ENCODE data around the gene PPM1D. TPM values are rescaled to one million over a fixed set of nuclear protein-coding genes. Genes with fewer than 3 reads are reported as not detected.

Gene PPM1D
- total and polyA plus RNA-seq, 2 donors (not counting 1 experiment from before 2014, with no cell fraction given), result 6.5 to 27.2 TPM

GRCh38 chr17:60704170-60704569, 104.2 kb downstream of the PPM1D start:
- Histone ChIP-seq H3K36me3 (replicated peaks in 1 of 2; ENCODE audit: control extremely low read depth in 1 of 2, control insufficient read depth in 1 of 2, extremely low read depth in 1 of 2, insufficient read depth in 2 of 2, low read length in 1 of 2) (no peaks in the 10 kb centered on the region), H3K27me3 (replicated peaks in 1 of 4; ENCODE audit: control extremely low read depth in 1 of 4, control insufficient read depth in 3 of 4, insufficient read depth in 4 of 4, low read length in 3 of 4) (no peaks in the 10 kb centered on the region), H3K27ac (ENCODE audit: low read length in 2 of 2) (no peak overlapping the region), H3K4me3 (ENCODE audit: control extremely low read depth in 1 of 5, extremely low read depth in 1 of 5, insufficient read depth in 1 of 5, low read depth in 2 of 5, low read length in 4 of 5) (no peak overlapping the region), H3K4me1 (ENCODE audit: control insufficient read depth in 2 of 2, insufficient read depth in 2 of 2, low read length in 2 of 2) (no peaks in the 10 kb centered on the region), H3K4me2 (replicated peaks; ENCODE audit: low read depth, low read length, poor library complexity, severe bottlenecking) (no peak overlapping the region), H4K20me1 (ENCODE audit: control insufficient read depth, insufficient read depth, low read length, poor library complexity, severe bottlenecking) (no peaks in the 10 kb centered on the region), H3K79me2 (ENCODE audit: control insufficient read depth, insufficient read depth, low read length) (no peaks in the 10 kb centered on the region), H2AFZ (ENCODE audit: insufficient read depth, low read depth, low read length, poor library complexity, severe bottlenecking) (no peak overlapping the region), H3K9ac (ENCODE audit: low read length) (no peak overlapping the region), H3K9me3 (ENCODE audit: control extremely low read depth in 1 of 3, control insufficient read depth in 2 of 3, insufficient read depth in 1 of 3, low read length in 2 of 3) (no peaks in the 10 kb centered on the region)
- DNase-seq (no peak), ATAC-seq (ENCODE audit: low read depth) (no peak)
- TF ChIP-seq EZH2 (IDR thresholded peaks at IDR 0.05; ENCODE audit: borderline replicate concordance, insufficient read depth, low read depth, low read length, poor library complexity, severe bottlenecking) (no peak), CTCF (IDR thresholded peaks at IDR 0.05) (no peak)
- Mint-ChIP-seq H3K9me3 (ENCODE audit: insufficient read depth) (no peaks in the 10 kb centered on the region), H3K27ac (no peak overlapping the region), H3K4me1 (no peaks in the 10 kb centered on the region), H3K27me3 (no peaks in the 10 kb centered on the region), H3K4me3 (no peak overlapping the region)
- CTCF ChIA-PET, result no interaction called here
- no CpG with 5 or more reads among the region's 3 CpGs for WGBS (ENCODE audit: insufficient coverage)
- intact Hi-C loops (cut with micrococcal nuclease), result no loop called here
- POLR2A ChIA-PET, result no interaction called here

GRCh38 chr17:60712675-60713074, 112.7 kb downstream of the PPM1D start:
- Mint-ChIP-seq H3K9me3 (ENCODE audit: insufficient read depth) (no peaks in the 10 kb centered on the region), H3K4me3 (no peak overlapping the region), H3K27me3 (no peaks in the 10 kb centered on the region), H3K4me1 (no peaks in the 10 kb centered on the region), H3K27ac (no peak overlapping the region)
- POLR2A ChIA-PET, result no interaction called here
- Histone ChIP-seq H3K79me2 (ENCODE audit: control insufficient read depth, insufficient read depth, low read length) (no peaks in the 10 kb centered on the region), H3K4me1 (ENCODE audit: control insufficient read depth in 2 of 2, insufficient read depth in 2 of 2, low read length in 2 of 2) (no peaks in the 10 kb centered on the region), H2AFZ (ENCODE audit: insufficient read depth, low read depth, low read length, poor library complexity, severe bottlenecking) (no peak overlapping the region), H3K27ac (ENCODE audit: low read length in 2 of 2) (no peak overlapping the region), H3K9ac (ENCODE audit: low read length) (no peak overlapping the region), H3K4me2 (replicated peaks; ENCODE audit: low read depth, low read length, poor library complexity, severe bottlenecking) (no peak overlapping the region), H3K9me3 (ENCODE audit: control extremely low read depth in 1 of 3, control insufficient read depth in 2 of 3, insufficient read depth in 1 of 3, low read length in 2 of 3) (no peaks in the 10 kb centered on the region), H3K4me3 (ENCODE audit: control extremely low read depth in 1 of 5, extremely low read depth in 1 of 5, insufficient read depth in 1 of 5, low read depth in 2 of 5, low read length in 4 of 5) (no peak overlapping the region), H4K20me1 (ENCODE audit: control insufficient read depth, insufficient read depth, low read length, poor library complexity, severe bottlenecking) (no peaks in the 10 kb centered on the region), H3K36me3 (replicated peaks in 1 of 2; ENCODE audit: control extremely low read depth in 1 of 2, control insufficient read depth in 1 of 2, extremely low read depth in 1 of 2, insufficient read depth in 2 of 2, low read length in 1 of 2) (peaks cover 1 to 9% of the 10 kb centered on the region in 2 experiments), H3K27me3 (replicated peaks in 1 of 4; ENCODE audit: control extremely low read depth in 1 of 4, control insufficient read depth in 3 of 4, insufficient read depth in 4 of 4, low read length in 3 of 4) (no peaks in the 10 kb centered on the region)
- TF ChIP-seq CTCF (IDR thresholded peaks at IDR 0.05) (no peak), EZH2 (IDR thresholded peaks at IDR 0.05; ENCODE audit: borderline replicate concordance, insufficient read depth, low read depth, low read length, poor library complexity, severe bottlenecking) (no peak)
- CTCF ChIA-PET, result interaction anchor here (1.0 kb wide), 2 partner anchors 8 to 10 kb away, joined by 3 read pairs; no protein-coding TSS in a partner anchor
- DNase-seq (no peak), ATAC-seq (ENCODE audit: low read depth) (no peak)
- intact Hi-C loops (cut with micrococcal nuclease), result no loop called here
- 89% methylated on average over 1 of the region's 2 CpGs for WGBS (ENCODE audit: insufficient coverage)
